SH-SY5Y (cell line): ENCODE measurements around the gene RACK1.

Source experiments
- GATA2 ChIP-seq: IDR thresholded peaks from 2 replicates; pipeline ENCODE4 v1.6.1; 2011; ENCODE audit warnings: mild to moderate bottlenecking, low read depth, low read length
- GATA3 ChIP-seq: IDR thresholded peaks from 2 replicates; pipeline ENCODE4 v1.6.1; 2011; ENCODE audit warnings: low read depth, mild to moderate bottlenecking, low read length, moderate library complexity

Gene RACK1

DNA sequence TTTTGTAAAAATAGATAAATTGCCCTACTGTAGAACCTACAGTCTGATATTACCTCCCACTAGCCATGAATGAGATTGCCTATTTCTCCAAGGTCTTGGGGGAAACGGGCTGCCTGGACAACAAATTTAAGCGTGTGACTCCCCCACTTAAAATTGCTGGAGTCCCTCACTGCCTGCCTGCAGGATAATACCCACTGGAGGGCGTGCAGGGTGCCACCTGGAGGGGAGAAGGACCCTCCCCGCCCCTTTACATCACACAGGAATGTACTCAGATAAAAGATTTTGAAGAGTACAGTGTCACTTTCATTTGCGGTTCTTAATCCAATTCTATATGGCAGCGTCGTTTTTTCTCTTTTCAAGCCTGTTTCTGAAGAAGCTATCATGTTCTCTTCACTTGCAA is 32.5 kb downstream of the RACK1 start:
- no peak for TF ChIP-seq GATA2
- TF ChIP-seq GATA3, result no peak

DNA sequence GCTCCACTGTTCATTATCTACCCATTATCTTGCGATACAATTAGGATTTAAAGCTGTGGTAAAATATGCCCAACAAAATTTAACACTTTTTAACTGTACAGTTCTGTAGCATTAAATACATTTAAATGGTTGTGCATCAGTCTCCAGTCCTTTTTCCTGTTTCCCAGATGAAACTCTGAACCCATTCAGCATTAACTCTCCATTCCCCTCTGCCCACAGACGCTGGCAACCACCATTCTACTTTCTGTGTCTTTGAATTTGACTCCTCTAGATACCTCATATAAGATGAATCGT is 35.8 kb downstream of the RACK1 start:
- no peak for TF ChIP-seq GATA2
- TF ChIP-seq GATA3, result no peak

DNA sequence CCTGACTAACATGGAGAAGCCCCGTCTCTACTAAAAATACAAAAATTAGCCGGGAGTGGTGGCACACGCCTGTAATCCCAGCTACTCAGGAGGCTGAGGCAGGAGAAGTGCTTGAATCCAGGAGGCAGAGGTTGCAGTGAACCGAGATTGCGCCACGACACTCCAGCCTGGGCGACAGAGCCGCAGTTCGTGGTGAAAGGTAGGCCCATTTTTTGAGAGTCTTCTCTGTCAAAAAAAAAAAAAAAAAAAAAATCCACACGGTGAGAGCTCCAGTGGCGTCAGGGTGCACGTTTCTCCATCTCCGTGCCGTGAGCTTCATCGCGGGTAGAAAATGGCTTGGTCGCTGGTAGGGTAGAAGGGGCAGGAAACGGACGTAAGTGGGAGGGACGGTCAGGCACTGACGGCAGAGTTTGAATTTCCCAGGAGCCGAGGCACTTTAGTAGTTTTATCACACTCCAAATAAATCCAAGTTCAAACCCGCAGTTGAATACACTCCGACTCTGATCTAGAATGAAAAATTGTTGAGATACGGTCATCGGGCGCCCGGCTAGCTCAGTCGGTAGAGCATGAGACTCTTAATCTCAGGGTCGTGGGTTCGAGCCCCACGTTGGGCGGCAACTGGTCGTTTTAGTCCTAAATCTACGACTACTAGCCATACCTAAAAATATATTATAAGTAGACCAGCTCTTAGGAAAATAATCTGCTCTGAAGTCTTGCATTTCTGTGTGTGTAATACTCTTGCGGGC is 36.3 kb downstream of the RACK1 start:
- no peak for TF ChIP-seq GATA3
- peak; percentile 46 for TF ChIP-seq GATA2

DNA sequence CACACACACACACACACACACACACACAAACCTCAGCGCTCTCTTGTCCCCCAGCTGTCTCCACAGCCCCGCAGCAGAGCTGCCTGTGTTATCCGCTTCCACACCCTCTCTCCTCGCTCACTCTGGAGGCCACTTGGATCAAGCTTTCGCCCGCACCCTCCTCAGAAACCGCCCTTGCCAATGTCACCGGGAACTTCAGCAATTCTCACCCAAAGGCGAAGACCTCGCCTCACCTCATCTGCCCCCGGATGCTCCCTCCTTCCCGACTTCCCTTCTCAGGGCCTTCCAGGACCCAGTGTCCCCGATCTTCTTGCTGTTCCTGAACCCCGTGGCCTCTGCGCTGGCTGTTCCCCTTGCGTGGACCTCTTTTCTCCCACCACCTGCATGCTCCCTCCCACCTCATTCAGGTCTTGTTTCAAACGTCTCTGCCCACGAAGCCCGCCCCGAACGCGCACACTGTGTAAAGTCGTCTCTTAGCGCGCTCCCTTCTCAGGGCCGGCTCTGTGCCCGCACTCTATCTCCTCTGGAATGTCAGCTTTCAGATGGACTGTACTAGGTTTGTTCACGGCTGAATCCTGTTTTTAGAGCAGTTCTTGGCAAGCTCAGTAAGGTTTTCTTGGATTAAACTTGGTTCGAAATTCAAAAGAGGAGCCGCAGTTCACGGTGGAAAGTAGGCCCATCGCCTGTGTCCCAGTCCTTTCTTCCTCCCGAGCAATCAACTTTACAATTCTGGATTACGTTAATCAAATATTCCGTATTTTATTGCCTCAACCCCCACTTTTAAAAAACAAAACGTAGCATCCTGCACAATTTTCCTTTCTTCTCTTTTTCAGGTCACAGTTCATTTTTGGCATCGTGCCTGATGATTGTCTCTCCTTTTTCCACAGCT is 37.7 kb downstream of the RACK1 start:
- TF ChIP-seq GATA3 (no peak), GATA2 (no peak)

DNA sequence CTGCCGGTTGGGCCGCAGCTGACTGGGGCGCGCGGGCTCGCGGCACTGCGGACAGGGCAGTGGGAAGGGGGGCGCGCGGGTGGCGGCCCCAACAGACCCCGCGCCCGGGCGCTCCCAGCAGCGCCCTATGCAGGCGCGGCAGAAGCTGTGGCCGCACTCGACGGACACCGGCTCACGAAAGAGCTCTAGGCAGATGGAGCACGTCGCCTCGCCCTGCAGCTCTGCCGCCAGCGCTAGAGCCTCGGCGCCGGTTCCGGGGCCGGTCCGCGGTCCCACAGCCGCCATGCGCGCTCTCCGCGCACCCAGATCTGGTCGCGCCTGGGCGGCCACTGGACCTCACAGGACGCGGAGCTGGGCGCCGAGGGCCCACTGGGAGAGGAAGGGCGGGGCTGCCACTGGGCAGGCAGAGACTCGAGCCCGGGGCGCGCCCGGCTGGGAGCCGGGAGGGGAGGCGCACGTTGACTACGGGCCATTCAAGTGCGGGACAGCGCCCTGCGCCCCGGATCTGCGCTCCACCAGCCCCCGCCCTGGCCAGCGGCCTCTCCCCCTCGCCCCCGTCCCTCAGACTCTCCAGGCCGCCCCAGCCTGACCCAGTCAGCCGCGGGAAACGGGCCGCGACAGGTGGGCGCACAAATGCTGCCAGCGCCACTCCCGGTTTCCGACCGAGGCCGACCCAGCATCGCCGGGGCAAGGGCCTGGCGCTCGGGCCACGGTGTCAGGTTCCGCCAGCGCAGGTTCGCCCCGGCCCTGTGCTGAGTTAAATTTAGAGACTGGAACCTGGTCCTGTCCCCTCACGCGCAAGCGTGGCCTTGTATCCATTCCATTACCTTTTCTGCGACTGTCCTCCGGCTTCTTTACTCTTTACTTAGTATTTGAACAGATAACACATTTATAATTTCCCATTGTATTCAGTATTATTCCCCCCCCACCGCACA is 38.6 kb downstream of the RACK1 start, which contains the start of gene TRIM7:
Gene TRIM7, minus strand, starts transcription at position 371 of the 935 bp plus-strand sequence. Its CDS starts 86 bp downstream, at position 285.
- TF ChIP-seq GATA3 (no peak), GATA2 (no peak)

DNA sequence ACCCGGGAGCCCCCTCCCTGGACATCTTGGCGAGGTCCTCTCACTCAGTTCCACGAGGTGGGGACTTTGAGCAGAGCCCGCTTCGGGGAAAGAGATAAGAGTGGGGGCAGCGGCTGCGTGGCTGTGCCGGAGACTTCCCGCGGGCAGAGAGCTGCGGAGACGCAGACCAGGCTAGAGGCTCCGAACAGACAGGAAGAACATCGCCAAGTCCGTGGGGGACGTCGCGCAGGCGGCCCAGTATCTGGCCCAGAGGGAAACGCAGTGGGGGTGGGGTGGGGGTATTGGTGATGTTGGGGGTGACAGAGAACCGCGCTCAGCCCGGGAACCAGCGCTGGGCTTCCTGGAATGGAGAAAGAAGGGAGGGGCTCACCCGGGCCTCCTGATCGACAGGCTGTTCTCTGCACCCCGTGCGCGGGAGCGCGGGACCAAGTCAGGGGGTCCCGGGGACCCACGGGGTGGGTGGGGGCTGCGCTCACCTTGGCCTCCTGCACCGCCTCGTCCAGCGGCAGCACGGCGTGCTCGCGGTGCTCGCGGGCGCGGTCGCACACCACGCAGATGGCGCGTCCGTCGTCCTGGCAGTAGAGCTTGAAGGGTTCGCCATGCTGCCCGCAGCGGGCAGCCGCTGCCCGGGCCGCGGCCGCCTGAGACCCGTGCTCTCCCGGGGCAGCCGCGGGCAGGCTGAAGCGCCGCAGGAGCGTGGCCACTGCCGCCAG is 39.4 kb downstream of the RACK1 start:
- peak; percentile 27; the same call in 1 of the 2 replicates for TF ChIP-seq GATA2
- no peak for TF ChIP-seq GATA3

DNA sequence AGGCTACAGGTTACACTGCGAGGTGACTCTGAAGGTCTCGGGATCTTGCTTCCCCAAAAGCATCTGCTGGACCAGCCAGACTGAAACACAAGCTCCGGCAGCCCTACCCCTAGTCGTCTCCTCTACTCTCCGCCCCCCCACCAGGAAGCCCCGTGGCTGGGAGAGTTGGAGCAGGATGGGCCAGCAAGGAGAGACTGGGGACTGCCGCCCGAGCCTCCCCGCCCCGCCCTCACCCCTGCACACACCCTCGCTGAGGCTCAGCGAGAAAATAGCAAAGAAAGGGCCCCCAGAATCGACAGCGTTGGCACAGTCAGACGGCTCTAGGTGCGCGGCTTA is 40.0 kb downstream of the RACK1 start:
- TF ChIP-seq GATA2 (no peak), GATA3 (no peak)

DNA sequence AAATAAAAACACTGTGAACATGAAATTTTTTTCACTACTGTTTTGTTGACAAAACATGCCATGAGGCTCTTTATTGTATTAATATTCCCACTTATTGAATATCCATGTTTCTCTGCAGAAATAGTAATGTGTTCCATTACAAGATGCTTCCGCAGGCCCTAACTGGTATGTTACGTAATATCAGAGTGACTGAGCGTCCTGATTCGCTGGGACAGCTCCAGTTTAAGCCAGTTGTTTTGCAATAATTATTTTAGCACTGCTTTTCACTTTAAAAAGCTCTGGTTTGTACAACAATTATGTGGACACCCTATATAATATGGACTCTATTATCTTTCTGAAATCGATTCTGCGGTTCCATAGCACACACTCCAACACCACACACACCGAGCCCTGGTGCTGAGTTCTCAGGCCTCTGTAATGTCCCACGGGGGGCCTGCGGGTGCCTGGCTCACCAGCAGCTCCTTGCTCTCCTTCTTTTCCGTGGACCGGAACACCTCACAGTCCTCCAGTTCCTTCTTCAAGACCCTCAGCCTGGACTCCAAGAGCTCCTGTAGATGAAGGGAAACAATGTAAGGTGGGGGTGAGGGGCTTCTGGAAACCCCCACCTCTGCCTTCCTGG is 40.5 kb downstream of the RACK1 start:
- no peak for TF ChIP-seq GATA2
- TF ChIP-seq GATA3, result no peak

DNA sequence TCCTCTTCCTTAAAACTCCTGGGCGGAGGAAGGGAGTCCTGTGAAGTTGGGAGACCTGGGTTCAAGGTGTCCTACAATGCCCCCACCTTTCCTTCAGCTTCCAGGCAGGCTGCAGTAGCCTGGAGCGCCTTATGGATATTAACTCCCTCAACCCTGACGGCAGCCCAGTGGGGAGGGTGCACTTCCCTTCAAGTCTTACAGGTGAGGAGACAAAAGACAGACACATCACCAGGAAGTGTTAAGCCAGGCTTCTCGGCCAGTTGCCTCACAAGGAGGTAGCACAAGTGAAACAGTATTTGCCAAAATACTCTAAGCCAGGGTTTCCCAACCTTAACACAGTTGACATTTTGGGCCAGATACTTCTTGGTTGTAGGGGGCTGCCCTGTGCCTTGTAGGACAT is 42.9 kb downstream of the RACK1 start:
- TF ChIP-seq GATA2 (no peak), GATA3 (no peak)

DNA sequence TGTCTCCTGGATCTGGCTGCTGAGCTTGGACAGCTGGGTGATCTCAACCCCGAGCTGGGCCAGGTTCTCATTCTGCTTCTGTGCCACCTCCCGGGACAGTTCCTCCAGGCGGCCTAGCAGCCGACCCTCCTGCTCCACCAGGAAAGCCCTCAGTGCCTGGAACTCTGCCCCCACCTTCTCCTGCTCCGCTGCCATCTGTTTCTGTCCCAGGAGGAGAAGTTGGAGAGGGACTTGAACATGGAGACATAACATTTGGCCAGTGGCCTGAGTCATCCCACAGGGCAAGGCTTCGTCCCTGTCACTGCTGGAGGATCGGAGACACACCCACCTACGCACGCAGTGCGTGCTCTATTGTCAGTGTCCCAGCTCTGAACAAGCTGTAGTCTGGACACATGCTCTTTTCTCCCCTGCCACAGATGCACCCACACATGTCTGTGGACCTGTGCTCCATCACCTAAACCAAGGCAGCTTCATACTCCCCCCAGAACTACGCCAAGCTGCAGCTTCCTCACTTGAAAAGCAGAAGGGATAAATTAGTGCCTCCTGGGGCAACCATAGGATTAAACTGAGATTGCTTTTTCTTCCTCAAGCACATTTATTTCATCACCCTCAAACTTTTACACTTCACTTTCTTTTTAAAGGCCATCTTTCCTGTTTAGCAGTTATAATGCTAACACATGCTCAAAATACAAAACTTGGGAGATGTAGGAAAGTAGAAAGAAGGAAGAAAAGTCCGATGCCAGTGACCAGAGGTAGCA is 43.6 kb downstream of the RACK1 start:
- TF ChIP-seq GATA3 (no peak), GATA2 (no peak)

DNA sequence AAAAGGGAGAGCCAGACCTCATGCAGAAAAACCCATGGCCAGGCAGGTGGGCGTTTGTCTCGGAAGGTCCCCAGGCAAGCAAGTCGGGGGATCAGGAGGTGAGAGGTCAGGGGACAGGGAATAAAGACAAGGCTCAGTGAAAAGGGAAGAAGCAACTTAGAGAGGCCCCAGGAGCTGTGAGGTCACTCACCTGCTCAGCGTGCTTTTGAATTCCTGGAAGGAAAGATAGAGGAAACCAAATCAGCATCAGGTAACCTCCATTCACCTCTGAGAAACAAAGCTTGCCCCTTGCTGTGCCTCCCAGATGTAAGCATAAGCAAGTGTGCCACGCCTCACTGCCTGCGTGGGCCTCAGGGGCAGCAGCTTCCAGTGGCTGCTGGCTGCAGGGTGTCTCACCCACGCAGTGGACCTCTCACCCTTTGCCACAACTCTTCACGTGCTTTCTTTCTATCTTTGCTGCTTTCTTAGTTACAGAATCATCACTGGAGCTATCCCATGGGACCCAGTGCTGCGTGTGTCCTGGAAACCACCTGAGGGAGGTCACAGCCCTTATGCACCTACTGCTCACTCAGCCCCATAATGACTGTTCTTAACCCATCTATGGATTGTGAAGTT is 44.7 kb downstream of the RACK1 start:
- TF ChIP-seq GATA2 (no peak), GATA3 (no peak)

DNA sequence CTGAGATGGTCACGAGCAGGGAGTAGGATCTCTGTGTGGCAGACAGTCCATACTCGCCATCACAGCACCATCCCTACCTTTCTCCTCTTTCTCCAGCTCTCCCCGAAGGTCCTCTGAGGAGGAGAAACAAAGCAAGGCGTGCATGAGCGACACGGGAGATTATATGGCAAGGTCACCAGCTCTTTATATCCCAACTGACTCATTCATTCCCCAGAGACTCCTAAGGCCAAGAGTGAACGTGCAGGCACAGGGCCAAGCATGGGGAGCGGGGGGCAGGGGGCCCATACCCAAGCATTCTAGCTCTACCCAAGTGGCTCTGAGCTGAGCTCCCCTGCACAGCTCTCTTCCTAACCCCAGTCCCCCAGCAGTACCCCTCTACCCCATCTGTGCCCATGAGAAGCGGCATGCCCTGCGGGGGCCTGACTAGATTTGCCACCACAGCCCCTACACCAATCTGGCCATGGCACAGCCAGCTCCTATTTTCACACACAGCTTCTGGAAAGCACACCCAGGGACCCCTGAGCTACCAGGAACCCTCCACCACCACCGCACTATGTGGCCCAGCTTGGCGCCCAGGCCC is 45.5 kb downstream of the RACK1 start:
- TF ChIP-seq GATA2 (no peak), GATA3 (no peak)
